HCEC 1CT (cell line): Measurements from ENCODE around the gene ARFGAP2.
"Not testable (repeated sequence)": the region's sequence is repeated elsewhere in the genome, so short reads cannot be mapped to it uniquely, and the experiment has no call there.

Source experiments
- DNase-seq: peaks from one replicate; pipeline ENCODE4 v3.0.0-alpha.2; 2017

The ARFGAP2 gene

DNA sequence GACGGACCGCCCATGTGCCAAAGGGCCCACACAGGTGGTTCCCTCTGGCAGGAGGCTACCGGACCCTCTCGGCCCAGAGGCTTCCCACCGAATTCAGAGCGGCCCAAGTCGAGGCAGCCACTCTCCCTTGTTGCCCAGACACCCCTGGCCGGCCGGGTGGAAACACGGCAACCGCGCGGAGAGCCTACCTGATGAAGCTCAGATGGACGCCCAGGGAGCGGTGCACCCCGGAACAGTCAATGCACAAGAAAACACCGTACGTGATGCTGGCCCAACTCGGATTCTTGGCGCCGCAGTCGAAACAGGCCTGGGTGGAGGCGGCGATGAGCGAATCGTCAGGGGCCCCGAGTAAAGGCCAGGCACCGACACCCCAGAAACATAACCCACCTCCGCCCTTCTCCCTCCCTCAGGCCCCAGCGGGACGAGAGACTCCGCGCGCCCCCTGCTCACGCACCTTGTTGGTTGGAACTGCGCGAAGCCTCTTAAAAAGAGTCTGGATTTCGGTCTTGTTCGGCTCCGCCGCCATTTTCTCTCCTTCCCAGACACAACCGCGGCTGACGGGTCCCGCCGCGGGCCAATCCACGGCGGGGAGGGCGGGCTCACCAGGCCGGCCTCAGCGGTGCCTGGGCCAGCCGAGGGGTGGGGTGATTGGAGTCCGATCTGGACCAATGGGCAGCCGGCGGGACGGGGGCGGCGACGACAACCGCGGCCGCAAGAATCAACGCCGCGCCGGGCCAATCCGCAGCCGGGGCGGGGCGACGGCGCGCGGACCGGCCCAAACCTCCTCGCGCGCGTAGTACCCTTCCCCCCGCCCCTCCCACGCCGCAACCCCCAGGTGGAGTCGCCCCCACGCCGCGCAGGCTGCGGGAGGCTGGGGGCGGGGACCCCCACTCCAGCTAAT, at the start of gene ARFGAP2:
TSS of gene ARFGAP2 (minus strand) at position 552 of the 901 bp plus-strand sequence. CDS start at position 526, 26 bp downstream.
- peak; percentile 94 for DNase-seq

DNA sequence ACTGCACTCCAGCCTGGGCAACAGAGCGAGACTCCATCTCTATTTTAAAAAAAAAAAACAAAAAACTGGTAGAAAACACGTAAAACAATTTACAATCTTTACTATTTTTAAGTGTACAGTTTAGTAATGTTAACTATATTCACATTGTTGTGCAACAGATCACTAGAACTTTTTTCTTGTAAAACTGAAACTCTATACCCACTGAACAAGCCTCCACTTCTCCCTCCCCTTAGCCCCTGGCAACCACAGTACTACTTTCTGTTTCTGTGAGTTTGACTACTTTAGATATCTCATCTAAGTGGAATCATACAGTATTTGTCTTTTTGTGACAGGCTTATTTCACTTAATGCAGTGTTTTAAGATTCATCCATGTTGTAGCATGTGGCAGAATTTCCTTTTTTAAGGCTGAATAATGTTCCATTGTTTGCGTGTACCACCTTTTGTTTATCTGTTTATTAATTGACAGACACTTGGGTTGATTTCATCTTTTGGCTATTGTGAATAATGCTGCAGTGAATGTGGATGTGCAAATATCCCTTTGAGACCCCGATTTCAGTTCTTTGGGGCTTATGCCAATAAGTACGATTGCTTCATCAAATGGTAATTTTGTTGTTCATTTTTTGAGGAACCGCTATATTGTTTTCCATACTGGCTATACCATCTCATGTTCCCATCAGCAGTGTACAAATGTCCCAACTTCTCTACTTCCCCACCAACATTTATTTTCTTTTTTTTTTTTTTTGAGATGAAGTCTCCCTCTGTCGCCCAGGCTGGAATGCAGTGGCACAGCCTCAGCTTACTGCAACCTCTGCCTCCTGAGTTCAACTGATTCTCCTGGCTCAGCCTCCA, 49.1 kb upstream of the ARFGAP2 start:
- no peak for DNase-seq

DNA sequence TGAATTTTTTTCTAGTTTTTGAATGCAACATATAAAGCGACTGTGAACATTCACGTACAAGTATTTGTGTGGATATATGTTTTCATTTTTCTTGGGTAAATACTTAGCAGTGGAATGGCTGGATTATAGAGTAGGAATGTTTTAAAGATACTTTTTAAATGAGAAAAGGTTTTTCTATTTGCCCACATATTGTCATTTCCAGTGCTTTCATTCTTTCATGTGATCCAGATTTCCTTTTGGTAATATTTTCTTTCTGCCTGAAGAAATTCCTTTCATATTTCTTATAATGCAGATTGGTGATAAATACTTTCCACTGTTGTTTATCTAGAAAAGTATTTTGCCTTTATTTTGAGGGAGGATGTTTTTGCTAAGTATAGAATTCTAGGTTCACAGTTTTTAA, 46.0 kb upstream of the ARFGAP2 start:
- DNase-seq, result no peak

DNA sequence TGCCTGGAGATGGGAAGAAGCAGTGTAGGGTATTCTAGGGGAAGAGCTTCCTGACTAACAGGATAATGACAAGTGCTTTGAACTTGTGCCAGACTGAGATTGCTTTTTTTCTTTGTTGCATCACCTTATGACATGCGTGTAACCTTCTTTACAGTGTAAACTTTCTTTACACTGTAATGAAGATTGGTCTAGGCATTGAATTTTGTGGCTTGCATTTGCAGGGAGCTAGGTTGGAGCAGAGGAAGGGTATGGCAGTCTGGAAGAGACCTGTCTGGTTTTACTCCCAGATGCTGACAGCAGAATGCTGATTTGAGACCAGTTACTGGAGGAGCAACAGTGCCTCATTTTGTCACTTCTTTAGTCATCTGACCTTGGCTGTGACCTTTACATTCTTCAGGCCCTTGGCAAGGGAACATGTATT, 43.7 kb upstream of the ARFGAP2 start:
- DNase-seq, result peak; percentile 80

DNA sequence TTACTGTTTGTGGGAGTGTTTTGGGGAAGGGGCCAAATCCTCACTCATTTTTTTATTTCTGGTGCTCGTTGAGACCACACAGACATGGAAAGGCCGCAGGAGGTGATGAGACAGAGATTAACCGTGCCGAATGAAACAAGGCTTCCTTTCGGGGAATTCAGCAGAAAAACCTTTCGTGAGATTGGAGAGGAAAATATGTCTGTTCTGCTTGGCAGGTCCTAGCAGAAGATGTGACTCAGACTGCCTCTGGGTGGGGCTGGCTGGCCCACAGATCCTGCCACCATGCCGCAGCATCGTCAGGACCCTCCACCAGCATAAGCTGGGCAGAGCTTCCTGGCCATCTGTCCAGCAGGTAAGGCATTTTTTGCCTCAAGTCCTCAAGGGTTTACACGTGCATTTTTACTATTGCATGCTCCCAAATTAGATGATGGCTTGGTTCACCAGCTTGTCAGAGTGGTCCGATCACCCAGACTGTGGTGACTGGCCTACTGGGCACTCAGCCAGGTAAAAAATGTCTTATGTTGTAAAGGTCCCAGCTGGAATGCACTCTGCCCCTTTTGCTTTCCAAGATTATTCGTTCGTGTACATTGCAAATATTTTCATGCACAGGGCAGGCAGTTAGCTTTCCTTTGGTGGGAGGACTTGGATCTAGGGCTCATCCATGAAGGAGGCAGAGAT, 39.6 kb upstream of the ARFGAP2 start:
- peak; percentile 71 for DNase-seq

DNA sequence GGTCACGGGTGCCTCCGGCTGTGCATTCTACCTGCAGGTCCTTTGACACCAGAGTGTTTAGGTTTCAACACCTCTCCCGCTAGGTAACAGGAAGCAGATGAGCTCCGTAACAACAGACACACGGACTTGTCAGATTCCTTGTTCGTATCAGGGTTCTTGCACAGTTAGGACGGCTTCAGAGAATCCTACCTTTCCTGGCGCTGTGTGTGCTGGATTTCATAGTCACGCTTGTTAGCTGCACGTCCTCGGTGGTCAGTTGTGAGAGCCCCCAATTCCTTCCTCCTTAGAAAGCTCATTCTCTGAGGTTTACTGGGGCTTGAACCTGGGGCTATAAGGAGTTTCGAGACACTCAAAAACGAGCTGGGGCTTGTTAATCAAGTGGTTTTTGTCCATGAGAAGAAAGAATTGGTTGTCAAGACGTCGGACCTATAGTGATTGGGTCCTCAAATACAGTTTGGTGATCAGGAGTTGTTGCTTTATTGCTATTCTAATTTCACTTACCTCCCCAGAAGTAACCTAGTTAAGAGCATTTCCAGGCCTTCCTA, 38.8 kb upstream of the ARFGAP2 start:
- no peak for DNase-seq

DNA sequence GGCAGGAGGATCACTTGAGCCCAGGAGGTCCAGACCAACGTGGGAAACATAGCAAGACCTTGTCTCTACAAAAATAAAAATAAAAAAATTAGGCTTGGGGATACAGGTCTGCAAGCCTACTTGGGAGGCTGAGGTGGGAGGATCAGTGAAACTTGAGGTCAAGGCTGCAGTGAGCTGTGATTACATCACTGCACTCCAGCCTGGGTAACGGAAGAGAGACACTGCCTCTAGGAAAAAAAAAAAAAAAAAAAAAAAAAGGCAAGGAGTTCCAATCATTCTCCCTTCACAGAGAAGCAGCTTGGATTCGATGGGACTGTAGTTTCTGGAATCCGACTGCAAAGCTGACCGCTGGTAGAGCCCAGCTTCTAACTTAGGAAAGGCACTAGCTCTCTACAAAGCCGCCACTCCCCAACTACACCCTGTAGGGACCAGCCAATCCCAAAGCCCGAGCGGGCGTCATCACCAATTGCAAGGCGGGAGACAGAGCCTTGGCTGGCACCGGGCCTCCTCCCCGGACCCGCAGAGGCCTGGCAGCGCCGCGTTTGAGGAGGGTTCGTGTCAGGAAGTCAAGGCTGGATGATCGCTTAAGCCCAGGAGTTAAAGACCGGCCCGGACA, 37.4 kb upstream of the ARFGAP2 start:
- DNase-seq, result peak; percentile 92

DNA sequence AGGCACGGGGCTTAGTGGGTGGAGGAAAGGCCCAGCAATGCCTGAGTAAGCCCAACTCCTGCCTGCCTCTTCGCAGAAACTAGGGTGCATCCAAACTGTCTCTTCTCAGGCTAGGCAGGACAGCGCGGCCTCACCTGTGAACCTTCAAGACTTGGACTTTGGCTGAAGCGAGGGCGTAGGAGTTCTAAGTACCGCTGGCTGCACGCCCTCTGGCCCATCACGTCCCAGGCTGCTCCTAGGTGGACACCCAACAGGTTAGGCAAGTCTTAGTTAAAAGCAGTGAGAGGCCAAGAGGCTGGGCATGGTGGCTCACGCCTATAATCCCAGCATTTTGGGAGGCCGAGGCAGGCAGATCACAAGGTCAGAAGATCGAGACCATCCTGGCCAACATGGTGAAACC, 36.3 kb upstream of the ARFGAP2 start:
- no peak for DNase-seq

DNA sequence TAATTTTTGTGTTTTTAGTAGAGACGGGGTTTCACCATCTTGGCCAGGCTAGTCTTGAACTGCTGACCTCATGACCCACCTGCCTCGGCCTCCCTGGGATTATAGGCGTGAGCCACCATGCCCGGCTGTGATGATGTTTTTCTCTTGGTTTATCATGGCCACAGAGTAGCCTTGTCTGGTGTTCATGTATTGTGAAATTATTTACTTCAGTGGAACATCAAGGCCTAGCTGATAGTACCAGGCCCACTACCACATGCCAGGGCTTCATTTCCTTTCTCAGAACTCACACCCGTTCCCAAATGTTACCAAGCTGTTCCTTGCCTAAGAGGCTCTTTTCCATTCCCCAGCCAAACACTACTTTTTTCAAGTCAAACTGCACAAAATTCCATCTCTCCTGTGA, 31.9 kb upstream of the ARFGAP2 start:
- DNase-seq, result no peak

DNA sequence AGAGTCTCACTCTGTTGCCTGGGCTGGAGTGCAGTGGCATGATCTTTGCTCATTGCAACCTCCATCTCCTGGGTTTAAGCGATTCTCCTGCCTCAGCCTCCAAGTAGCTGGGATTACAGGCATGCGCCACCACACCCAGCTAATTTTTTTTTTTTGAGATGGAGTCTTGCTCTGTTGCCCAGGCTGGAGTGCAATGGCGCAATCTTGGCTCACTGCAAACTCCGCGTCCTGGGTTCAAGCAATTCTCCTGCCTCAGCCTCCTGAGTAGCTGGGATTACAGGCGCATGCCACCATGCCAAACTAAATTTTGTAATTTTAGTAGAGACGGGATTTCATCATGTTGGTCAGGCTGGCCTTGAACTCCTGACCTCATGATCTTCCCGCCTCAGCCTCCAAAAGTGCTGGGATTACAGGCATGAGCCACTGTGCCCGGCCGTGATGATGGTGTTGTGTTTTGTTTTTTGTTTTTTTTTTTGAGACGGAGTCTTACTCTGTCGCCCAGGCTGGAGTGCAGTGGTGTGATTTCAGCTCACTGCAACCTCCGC, 31.4 kb upstream of the ARFGAP2 start:
- not testable (repeated sequence) for DNase-seq

DNA sequence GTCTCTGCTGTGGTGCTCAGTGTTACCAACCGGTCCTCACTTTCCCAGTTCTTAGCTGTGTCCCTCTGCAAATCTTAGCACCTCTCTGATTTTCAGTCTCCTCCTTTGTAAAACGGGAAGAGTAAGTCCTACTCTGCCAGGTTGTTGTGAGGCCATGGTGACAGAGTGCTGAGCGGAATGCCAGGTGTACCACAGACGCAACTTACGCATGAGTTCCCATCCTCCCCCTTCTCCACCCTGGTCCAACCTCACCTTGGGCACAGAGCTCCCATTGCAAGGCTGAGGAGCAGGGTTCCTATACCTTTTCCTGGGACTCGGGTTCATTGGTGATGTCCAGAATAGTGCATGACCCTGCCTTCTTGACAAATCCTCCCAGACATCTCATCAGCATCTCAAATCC, 30.8 kb upstream of the ARFGAP2 start:
- no peak for DNase-seq

DNA sequence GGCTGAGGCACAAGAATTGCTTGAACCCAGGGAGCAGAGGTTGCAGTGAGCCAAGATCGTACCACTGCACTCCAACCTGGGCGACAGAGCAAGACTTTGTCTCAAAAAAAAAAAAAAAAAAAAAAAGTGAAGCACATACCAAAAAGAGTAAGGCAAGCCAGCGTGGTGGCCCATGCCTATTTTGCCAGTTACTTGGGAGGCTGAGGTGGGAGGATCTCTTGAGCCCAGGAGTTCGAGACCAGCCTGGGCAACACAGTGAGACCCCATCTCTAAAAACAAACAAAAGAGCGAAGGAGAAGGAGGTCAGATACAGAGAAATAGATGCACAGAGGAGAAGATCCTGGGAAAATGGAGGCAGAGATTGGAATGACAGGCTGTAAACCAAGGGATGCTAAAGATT, 29.9 kb upstream of the ARFGAP2 start:
- DNase-seq, result not testable (repeated sequence)

DNA sequence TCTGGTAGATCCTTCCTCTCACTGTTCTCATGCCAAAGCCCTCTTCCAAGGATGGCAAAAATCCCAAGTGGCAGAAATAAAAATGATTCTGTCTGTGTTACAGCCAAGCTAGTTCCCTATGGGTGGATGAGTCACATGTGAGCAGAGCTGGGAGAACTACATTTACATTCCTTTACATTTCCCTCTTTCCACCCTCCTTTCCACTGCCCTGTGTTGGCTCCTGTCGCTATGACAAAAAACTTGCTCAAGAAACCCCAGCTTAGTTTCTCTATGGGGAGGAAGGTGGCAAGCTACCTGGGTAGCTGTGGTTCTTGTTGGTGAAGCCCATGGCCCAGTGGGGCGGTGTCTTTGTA, 27.9 kb upstream of the ARFGAP2 start:
- DNase-seq, result peak; percentile 53

DNA sequence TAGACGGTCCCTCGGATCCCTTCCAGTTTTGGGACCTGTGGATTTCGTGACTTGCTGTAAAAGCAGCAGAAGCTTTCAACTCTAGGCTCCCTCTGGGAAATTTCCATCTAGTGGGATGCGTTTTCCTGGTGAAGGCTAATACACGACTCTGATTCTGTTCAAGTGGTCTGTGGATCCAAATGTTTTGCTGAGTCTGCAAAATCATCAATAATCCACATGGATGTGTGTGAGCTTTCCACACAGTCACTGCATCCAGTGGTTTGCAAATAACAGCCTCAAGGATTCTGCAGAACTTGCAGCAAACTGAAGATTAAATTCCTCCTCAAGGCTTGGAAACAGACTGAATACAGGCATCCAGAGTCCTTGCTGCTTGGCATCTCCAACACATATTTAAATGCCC, 25.9 kb upstream of the ARFGAP2 start:
- no peak for DNase-seq

DNA sequence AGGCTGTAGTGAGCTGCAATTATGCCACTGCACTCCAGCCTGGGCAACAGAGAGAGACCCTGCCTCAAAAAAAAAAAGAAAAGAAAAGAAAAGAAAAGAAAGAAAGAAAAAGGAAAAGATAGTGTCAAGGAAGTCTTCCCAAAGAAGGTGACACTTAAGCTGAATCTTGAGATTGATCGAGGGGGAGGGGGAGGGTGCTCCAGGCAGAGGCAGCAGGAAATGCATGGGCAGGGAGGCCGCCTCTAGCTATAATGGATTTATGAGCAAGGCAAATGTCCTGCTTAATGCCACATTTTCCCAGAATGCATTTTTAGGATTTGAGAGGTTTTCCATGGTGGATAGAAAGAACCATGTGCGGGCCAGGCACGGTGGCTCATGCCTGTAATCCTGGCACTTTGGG, 24.3 kb upstream of the ARFGAP2 start:
- DNase-seq, result no peak

DNA sequence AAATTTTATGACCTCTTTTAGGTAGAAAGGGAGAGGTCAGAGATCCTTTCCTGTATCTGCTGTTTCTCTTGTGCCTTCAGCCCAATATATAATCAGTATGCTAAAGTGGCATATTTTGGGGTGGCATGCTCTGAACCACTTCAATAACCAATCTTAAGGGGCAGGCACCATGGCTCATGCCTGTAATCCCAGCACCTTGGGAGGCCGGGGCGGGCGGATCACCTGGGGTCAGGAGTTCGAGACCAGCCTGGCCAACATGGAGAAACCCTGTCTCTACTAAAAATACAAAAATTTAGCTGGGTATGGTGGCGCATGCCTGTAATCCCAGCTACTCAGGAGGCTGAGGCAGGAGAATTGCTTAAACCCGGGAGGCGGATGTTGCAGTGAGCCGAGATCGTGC, 21.5 kb upstream of the ARFGAP2 start:
- not testable (repeated sequence) for DNase-seq

DNA sequence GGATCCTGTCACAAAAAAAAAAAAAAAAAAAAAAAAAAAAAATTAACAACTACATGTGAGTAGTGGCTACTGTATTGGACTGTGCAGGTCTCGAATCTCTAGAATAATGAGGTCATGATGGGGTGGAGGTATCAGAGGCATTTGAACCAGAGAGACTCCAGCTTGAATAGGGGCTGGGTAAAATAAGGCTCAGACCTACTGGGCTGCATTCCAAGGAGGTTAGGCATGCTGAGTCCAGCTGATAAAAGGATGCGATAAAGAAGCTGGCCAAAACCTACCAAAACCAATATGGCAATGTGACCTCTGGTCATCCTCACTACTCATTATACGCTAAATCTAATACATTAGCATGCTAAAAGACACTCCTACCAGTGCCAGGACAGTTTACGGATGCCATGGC, 15.4 kb upstream of the ARFGAP2 start:
- DNase-seq, result no peak

DNA sequence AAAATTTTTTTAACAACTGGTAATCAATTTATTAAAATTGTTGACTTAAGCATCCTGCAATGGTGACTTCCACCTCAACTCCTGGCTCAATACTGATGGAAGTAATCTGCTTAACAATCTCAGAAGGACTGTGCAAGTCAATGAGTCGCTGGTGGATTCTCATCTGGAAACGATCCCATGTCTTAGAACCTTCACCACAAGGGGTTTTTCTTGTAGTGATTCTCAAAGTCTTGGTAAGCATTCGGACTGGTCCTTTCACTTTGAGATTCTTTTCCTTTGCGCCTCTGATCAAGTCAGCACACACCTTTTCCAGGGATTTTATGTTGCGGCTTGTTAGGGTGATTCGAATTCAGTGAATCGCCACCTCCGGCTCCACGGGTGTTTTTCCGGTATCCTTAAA, 14.5 kb upstream of the ARFGAP2 start:
- DNase-seq, result not testable (repeated sequence)

DNA sequence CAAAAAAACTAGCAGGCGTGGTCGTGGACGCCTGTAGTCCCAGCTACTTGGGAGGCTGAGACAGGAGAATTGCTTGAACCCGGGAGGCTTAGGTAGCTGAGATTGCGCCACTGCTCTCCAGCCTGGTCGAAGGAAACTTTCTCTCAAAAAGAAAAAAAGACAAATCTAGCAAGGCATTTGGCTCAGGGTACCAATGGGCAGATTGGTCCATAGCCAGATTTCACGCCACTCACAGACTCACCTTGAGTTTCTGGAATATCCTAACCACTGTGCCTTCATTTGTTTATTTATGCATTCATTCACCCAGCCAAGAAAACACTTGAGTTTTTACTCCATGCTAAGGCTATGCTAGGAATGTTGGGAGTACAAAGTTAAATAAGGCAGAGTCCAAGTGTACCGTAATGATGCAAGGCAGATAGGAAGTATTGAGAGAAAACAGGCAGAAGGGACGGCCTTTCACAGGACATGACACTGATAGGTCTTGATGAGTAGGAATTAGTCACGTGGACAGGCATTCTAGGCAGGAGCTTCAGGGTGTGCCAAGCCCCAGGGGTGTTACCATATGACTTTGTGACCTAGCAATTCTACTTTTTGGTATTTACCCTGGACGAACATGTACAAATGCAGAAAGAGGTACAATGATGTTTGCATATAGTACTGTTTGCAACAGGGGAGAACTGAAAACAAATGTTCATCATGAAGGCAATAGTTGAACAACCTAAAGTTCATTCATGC, 12.6 kb upstream of the ARFGAP2 start:
- peak; percentile 78 for DNase-seq

DNA sequence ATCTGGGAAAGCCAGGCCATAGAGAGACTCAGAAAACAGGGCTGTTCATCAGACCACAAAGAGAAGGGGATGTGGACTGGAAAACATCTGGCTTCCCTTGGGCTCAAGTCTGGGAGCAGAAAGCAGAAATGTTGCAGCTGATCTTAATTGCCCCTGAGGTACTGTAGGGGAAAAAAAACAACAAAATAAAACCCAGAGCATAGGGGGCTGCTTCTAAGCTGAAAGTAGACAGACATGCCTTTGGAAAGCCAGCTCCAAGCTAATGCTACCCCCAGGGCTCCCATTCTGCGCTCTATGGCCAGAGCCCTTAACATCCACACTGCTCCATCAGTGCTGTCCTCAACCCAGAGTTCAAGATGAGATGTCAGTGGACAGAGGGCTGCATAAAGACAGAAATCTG, 11.6 kb upstream of the ARFGAP2 start:
- no peak for DNase-seq

DNA sequence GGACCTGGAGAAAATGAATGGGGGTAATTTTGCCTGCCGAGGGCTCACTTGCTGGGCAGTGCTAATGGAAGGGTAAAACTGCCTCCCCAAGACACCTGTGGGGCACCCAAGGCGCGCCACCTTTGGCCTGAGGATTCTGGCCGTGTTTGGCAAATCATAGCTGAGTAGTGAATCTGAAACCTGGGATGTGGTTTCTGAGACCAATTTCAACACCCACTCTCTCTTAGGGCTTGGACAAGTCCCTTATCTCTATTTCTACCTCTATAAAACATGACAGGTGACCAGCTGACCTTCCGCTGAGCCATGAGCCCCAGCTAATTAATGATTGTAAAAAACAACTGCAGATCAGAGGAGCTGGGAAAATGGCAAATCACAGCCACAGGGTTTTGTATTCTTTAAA, 11.0 kb upstream of the ARFGAP2 start:
- no peak for DNase-seq
